Left cardiac atrium (tissue), 4 donors: ENCODE measurements around the gene ZDHHC14. TPM values are rescaled to one million over a fixed set of nuclear protein-coding genes. Genes with fewer than 3 reads are reported as not detected.

Experiments used
- ATAC-seq, 2 donors: fragments of 200-7000 bp; cut with Tn5 transposase; one replicate each; pipeline ENCODE4 v1.9.1; 2020; ENCODE audit warnings: mild to moderate bottlenecking in 2 of 2, moderate library complexity in 2 of 2
- DNase-seq: peaks from one replicate; pipeline ENCODE4 v3.0.0-alpha.2; 2020
- intact Hi-C, 2 donors: fragments of 100-400 bp; cut with DNase I; formaldehyde crosslinking; loops; one replicate each; pipeline versions ENCODE4 v1.14.1 to v1.15.1; 2022 to 2023
- total RNA-seq, 2 donors: library from RNA; stranded (reverse); fragmentation: NEBNext Ultra II Directional; extraction: Animal tissue kit (Norgen Biotek cat#: 25700); gene quantifications; one replicate each; pipeline ENCODE4 v1.2.1, GENCODE V29; 2021
- donor health status: DM: no; HTN: yes; CAD: no.
- donor health status: DM: no; HTN: yes; CAD: no; lungs with severe emphysema.
- donor health status: DM: yes; HTN: yes; CAD: no.
- donor health status: Dilated cardiomyopathy.

Gene ZDHHC14
- total RNA-seq, 2 donors from 2014 or later = 12.1 to 12.3 TPM

DNA sequence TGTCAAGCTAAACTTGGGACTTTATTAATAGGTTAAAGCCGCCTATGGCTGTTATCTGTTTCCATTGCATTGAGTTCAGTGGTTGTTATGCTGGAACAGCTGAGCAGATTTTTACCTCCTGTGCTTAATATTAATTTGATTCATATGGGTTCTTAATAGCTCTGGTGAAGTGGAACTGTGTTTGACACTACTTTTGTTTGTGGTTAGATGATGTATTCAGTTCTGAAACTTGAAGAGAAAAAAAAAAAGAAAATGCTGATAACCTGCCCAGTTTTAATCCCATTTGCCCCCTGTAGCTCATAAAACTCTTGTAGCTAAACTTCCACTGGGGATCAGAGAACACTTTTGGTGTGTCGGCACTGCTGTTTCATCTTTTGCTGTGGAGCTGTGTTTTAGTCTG lies 117.8 kb downstream of the ZDHHC14 start:
- no peak for DNase-seq
- intact Hi-C loops = no loop called here
- ATAC-seq = no peak

DNA sequence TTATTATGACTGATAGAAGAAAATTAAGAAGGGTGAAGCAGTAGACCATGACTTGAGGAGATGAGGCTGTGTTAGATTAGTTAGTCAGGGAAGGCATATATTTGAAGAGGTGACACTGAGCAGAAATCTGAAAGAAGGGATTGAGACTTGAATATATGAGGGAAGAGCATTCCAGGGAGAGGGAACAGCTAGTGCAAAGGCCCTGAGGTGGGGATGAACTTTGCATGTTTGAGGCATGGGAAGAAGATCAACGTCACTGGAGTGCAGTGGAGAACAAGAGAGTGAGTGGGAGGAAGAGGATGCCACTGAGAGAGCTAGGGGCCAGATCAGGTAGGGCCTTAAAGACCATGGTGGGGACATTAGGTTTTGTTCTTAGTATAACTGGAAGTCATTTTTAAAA lies 119.0 kb downstream of the ZDHHC14 start:
- no peak for ATAC-seq
- intact Hi-C loops = no loop called here
- no peak for DNase-seq

DNA sequence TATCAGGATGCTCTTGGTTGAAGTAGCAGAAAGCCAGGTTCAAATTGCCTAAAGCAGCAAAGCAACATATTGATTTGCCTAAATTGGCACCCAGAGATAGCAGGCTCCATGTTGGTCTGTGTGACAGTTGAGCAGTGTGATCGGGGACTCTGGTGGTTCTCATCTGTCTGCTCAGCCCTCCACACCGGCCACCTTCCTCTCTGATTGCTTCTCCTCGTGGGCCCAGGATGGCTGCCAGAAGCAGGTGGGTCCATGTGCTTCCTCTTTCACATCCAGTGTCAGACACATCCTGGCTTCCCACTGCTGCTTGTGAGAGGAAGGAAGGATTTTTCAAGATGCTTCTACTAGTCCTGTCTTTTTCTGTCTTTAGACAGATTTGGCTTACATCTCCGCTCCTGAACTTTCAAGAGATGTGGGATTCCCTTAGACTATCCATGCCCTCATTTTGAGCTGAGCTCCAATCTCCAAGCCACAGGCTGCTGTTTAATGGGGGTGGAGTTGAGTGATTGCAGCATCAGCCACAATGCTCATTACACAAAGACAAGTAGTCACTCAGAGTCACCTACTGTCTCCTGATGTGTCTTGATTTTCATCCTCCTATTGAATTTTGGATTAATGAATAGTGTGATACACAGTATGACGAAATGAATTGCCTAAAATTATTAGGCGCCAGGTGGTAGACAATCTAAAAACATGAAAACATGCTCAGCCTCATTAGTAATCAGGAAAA lies 122.2 kb downstream of the ZDHHC14 start:
- ATAC-seq (no peak), DNase-seq (no peak)
- intact Hi-C loops = no loop called here

DNA sequence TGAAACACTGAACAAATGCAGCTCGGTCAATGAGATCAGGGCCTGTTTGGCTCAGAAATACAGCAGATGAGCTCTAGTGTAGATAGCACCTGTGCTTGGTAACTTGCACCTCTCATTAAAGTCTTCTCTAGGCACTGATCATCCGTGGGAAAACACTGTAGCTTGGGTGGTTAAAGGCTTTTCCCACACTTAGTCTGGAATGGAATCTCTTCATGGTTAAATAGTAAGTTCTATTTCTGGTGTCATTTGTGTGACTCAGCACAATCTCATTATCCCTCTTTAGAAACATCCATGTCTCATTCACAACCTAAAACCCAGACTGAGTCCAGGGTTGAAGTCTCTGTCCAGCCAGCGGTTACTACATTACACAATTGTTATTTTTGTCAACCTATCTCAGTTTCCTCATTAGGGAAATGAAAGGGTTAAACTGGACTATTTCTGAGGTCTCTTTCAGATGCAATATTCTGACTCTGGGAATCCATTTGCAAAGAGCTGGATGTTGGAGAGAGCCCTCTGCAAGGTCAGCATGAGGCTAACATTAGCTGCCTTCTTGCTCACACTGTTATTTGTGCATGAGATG lies 125.0 kb downstream of the ZDHHC14 start:
- DNase-seq = no peak
- no peak for ATAC-seq
- intact Hi-C loops = no loop called here

DNA sequence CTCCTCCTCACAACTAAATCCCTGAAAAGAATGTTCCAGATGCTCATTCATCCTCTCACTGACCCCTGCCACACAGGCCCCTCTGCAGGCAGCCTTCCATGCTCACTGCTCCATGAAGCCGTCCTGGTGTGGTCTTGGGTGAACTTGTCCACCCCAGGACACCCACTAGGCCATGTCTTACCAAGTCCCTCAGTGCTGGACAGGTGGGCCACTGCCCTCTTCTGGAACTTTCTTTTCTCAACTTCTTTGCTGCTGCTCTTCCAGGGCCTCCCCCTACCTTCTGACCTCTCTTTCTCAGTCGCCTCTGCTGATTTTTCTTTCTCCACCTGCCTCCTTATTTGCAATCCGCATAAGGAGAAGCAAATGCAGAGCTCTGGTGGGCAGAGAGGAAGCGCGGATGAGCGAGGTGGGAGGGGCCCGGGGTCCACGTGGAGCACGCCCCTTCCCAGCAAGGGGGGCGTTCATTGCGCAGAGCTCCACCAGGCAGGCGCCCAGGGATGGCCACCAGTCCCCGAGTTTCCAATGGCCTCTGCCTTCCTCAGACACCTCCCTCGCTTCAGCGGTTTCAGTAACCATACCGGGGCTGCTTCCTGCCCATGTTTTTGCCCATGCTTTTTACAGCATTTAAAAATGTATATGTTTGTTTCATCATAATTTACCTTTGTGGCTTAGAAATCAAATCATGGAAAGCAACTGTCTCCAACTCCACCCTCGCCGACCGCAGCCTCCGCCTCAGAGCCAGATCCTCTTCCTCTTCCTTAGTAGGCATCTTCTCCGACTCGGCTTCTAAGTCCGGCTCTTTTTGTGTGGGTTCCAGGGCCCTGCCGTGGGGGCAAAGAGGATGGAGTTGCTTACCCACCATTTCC lies 129.6 kb downstream of the ZDHHC14 start:
- intact Hi-C loops = no loop called here
- DNase-seq (no peak), ATAC-seq (no peak)

- intact Hi-C loops = no loop called here
- ATAC-seq (no peak), DNase-seq (no peak)
Observed at GRCh38 chr6:157511682-157512381, 130.8 kb downstream of the ZDHHC14 start.

GRCh38 chr6:157512382-157512682 lies 131.3 kb downstream of the ZDHHC14 start:
- intact Hi-C loops = no loop called here
- DNase-seq = no peak
- no peak for ATAC-seq

- intact Hi-C loops = no loop called here
Observed at GRCh38 chr6:157513004-157513603, 132.1 kb downstream of the ZDHHC14 start.

DNA sequence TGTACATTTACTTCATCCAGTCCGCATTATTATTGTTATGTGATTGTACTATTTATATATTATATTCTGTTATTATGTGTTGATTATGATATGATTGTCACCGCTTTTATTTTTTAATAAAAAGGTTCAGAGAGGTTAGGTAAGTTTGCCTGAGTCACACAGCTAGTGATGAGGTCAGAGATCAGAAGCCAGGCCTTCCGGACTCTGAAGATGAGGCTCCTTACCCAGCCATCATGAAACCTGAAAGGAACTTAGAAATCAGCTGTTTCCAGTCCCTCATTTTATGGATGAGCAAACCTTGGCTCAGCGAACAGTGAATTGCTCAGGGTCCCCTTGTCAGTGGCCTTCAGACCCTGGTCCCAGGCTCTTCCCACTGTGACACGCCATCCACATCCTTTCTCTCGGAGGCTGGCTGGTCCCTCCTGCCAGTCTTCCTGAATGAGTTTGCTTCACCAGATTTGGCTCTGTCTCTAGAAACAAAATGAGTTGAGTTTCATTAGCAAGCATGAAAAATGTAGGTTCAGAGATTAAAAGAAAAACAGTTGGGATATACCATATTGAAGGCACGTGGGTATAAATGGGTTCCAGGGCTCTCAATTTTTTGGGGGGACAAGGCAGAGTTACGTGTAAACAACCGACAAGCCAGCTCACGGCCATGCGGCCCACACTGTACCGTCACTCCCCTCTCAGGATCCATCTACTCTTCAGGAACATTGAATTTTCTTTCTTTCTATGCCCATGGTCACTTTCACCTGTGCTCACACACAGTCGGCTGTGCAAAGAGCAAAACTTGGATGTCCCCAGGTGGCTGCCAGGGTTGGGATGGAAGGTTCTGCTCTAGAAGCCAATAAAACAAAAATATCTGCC lies 132.9 kb downstream of the ZDHHC14 start:
- no peak for DNase-seq
- no peak for ATAC-seq
- intact Hi-C loops = no loop called here

More at GRCh38 chr6:157513004-157513603, 132.1 kb downstream of the ZDHHC14 start:
- DNase-seq (no peak), ATAC-seq (no peak)

DNA sequence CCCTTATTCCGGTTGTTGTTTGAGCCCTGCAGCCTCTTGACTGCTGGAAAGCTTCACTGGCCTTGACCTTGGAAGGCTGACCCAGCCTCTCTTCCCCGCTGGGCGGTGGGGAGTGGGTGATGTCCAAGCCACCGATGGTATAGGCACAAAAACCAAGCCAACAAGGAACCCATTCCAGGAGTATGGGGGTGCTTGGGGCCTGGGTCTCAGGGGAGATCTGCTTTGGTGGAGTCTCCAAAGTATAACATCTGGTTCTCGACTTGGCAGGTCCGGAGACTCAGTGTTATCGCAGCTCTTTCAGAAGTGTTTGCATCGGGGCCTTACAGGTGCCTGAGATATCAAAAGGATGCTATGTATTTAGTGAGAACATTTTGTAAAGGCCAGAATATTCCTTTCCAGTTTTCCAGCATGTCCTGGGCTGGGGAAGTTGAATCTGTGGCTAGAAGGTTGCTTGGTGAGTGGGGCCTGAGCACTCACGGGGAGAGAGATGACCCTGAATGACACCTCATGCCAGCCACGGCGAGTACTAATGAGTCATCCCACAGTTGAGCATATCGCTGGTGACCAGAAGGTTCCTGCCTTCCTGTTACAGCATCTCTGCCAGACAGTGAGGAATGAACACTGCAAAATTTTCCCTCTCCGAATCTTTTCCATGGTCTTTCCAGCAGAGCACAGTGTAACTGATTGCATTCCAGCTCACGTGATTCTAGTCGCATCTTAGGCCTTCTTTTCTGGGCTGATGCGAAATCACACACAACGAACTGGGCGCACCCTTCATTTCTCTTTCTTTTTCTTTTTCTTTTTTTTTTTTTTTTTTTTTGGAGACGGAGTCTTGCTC lies 133.9 kb downstream of the ZDHHC14 start:
- peak; percentile 68 for DNase-seq
- ATAC-seq = peak; percentile 42 to 85
- intact Hi-C loops = no loop called here

- DNase-seq = no peak
- intact Hi-C loops = no loop called here
- no peak for ATAC-seq
Observed at GRCh38 chr6:157516319-157517026, 135.5 kb downstream of the ZDHHC14 start.

DNA sequence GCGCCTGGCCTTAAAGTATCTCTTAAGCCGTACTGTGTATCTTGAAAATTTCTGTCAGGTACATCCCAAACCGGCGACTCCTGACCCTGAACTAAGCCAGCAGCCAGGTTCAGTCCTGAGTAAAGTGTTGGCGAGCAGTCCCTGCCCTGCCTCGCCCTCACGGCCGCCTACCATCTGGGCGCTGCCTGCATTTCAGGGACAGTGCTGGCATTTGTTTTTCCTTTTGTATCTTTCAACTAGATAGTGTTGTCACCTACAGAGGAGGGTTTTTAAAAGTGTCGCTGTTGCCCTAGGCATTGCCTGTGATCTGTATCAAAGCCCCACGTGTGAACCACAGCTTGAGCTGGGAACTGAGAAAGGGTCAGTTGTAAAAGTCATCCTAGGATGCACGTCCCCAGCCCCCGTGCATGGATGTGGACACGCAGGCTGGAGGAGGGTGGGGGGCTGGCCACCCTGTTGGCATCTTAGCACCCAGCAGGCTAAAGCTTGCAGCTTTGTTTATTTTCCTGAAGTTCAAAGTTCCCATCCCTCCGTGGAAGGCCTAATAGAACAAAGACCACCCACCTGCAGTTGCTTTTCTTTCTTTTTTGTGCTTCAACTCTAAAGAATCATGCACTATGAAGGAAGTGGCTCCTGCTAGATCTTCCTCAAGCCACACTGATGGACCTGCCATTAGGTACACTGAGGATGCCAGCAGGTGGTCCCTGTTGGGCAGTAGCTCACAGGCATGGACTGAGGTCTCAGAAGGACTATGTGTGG lies 136.8 kb downstream of the ZDHHC14 start:
- ATAC-seq = peak in 1 of 2 donors; percentile 32
- no peak for DNase-seq
- intact Hi-C loops = no loop called here

- no peak for DNase-seq
- intact Hi-C loops = no loop called here
- peak; percentile 38 to 65 for ATAC-seq
Observed at GRCh38 chr6:157518397-157519250, 137.6 kb downstream of the ZDHHC14 start.

DNA sequence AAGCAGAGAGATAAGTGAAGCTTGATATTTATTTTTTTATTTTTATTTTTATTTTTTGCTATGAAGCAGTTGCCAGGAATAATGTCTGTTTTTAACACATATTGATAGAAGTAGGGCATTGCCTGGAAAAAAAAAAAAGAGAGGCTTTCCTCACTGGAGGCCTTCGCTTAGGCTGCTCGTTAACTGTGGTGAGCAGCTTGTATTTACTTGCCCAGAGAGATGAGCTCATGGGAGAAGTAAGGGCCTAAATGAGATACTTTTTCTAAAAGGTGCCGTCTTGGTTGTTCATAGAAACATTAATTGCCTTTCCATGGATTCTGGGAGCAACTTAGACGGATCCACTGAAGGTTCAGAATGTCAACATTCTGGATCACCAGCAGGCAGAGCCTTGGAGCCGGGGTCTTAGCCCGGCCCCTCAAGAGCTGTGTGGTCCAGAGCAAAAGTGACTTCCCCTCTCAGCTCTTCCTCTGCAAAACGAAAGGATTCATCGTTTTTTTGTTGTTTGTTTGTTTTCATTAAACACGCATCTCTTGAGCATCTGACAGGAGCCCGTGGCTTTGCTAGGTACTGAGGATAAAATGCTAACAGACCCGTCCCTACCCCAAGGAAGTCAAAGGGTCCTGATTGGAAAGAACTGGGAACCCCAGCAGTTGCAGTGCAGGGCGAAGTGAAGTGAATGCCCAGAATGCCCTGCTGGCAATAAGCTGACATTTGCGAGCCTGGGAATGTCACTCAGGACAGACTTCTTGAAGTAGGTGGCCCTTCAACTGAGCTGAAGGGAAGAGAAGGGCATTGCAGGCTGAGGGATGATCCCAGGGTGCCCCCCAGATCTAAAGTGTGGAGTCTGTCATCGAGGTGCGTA lies 138.5 kb downstream of the ZDHHC14 start:
- DNase-seq (no peak), ATAC-seq (no peak)
- intact Hi-C loops = no loop called here

DNA sequence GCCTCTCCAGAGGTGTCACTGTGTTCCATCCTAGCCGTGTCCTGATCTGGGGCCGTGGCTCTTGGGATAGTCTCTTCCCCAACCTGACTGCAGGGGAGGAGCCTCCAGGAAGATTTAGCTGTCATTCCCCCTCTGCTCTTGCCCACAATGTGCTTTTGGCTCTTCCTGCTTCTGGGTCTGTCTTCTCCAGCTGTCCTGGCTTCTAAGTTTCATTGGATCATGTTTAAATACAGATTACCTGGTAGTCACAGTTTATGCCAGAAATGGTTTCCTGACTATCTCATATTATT lies 139.1 kb downstream of the ZDHHC14 start:
- ATAC-seq (no peak), DNase-seq (no peak)
- intact Hi-C loops = no loop called here
